Femur (tissue), 1 donor: ENCODE results near the gene GALT.
A peak's percentile ranks its signal among the peaks of the same experiment; 100 is the strongest.
"Not testable (repeated sequence)": the region's sequence is repeated elsewhere in the genome, so short reads cannot be mapped to it uniquely, and the experiment has no call there.

ENCODE experiments used
- DNase-seq: peaks from one replicate; pipeline ENCODE4 v3.0.0-alpha.2; 2017

The GALT gene

GRCh38 chr9:34627716-34628655 lies 18.5 kb upstream of the GALT start:
- no peak for DNase-seq

- no peak for DNase-seq
Observed at GRCh38 chr9:34628656-34629490, 17.6 kb upstream of the GALT start, which contains the start of gene ARID3C. TSS of gene ARID3C (minus strand) at chr9:34629066. CDS start at chr9:34628014, 1,052 bp downstream.

- DNase-seq, result no peak
Observed at GRCh38 chr9:34629491-34629808, 17.0 kb upstream of the GALT start.

GRCh38 chr9:34630402-34631154 lies 15.9 kb upstream of the GALT start:
- DNase-seq, result no peak

GRCh38 chr9:34633166-34633565 lies 13.3 kb upstream of the GALT start:
- DNase-seq, result no peak

GRCh38 chr9:34633851-34634550 lies 12.5 kb upstream of the GALT start:
- peak; percentile 79 for DNase-seq

- no peak for DNase-seq
Observed at GRCh38 chr9:34634551-34635248, 11.8 kb upstream of the GALT start.

GRCh38 chr9:34635556-34635955 lies 10.9 kb upstream of the GALT start:
- DNase-seq, result no peak

- no peak for DNase-seq
Observed at GRCh38 chr9:34636791-34637355, 9.6 kb upstream of the GALT start.

GRCh38 chr9:34637356-34638137 lies 8.9 kb upstream of the GALT start, which contains the start of gene SIGMAR1:
TSS of gene SIGMAR1 (minus strand) at chr9:34637787. CDS start at chr9:34637697, 90 bp downstream.
- peak; percentile 95 for DNase-seq

- no peak for DNase-seq
Observed at GRCh38 chr9:34638138-34638445, 8.4 kb upstream of the GALT start.

GRCh38 chr9:34639322-34639721 lies 7.2 kb upstream of the GALT start:
- DNase-seq, result not testable (repeated sequence)

GRCh38 chr9:34642679-34643078 lies 3.8 kb upstream of the GALT start:
- no peak for DNase-seq

- DNase-seq, result peak; percentile 16
Observed at GRCh38 chr9:34644766-34645314, 1.6 kb upstream of the GALT start.

- DNase-seq, result no peak
Observed at GRCh38 chr9:34647084-34647403, 569 bp downstream of the GALT start.

- peak; percentile 18 for DNase-seq
Observed at GRCh38 chr9:34647651-34648050, 1.2 kb downstream of the GALT start.

GRCh38 chr9:34648673-34649072 lies 2.2 kb downstream of the GALT start:
- no peak for DNase-seq

- peak; percentile 78 for DNase-seq
Observed at GRCh38 chr9:34650816-34651215, 4.3 kb downstream of the GALT start.

- DNase-seq, result no peak
Observed at GRCh38 chr9:34651321-34651720, 4.8 kb downstream of the GALT start.

- peak; percentile 93 for DNase-seq
Observed at GRCh38 chr9:34651876-34652601, 5.6 kb downstream of the GALT start, which contains the start of gene IL11RA. TSS of gene IL11RA (plus strand) at chr9:34652185. CDS start at chr9:34655218, 3,033 bp downstream.
